ENCODE data around the gene HAND2. TPM values are rescaled to one million over a fixed set of nuclear protein-coding genes. Genes with fewer than 3 reads are reported as not detected.

HAND2 gene
- total RNA-seq, 1 donor from 2014 or later = 40.3 TPM

DNA sequence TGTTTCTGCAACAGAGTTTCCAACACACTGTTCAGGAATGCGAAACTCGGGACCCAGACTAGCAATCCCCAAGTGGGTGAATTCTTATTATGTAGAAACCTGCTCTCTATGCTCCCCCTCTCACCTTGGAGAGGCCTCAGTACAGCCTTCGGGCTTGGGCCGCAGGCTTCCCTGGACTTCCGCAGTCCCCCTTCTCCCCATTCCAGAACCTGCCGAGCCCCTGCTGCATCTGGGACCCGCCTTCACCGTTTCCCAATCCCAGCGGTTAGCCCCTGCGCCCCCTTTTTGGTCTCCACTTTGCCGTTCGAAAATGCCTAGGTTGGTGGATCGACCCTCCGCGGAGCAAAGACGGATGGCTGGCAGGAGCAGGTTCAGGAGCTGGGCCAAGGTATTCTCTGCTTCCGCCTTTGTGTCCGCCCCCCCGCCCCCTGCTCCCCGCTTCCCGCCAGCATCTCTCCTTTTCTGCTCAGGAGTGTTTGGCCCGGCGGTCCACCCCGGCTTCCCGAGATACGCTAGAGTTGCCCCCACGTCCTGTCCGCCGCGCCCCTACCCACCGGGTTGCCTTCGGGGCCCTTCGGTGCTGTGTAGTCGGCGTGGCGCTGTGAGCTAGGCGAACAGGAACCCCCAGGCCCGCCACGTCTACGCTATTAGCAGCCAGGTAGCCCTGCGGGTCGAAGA lies 11.5 kb downstream of the HAND2 start:
- Mint-ChIP-seq H3K9me3 (no peaks in the 10 kb centered on the region), H3K27me3 (peaks cover 96% of the 10 kb centered on the region), H3K4me3 (peak overlapping the region; percentile 87), H3K27ac (peak overlapping the region; percentile 97), H3K36me3 (peaks cover 8% of the 10 kb centered on the region), H3K4me1 (ENCODE audit: unreplicated experiment) (peaks cover 36% of the 10 kb centered on the region)
- DNase-seq (ENCODE audit: extremely low spot score, unreplicated experiment) = no peak
- TF ChIP-seq, protein P1, sequence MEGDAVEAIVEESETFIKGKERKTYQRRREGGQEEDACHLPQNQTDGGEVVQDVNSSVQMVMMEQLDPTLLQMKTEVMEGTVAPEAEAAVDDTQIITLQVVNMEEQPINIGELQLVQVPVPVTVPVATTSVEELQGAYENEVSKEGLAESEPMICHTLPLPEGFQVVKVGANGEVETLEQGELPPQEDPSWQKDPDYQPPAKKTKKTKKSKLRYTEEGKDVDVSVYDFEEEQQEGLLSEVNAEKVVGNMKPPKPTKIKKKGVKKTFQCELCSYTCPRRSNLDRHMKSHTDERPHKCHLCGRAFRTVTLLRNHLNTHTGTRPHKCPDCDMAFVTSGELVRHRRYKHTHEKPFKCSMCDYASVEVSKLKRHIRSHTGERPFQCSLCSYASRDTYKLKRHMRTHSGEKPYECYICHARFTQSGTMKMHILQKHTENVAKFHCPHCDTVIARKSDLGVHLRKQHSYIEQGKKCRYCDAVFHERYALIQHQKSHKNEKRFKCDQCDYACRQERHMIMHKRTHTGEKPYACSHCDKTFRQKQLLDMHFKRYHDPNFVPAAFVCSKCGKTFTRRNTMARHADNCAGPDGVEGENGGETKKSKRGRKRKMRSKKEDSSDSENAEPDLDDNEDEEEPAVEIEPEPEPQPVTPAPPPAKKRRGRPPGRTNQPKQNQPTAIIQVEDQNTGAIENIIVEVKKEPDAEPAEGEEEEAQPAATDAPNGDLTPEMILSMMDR (conservative IDR thresholded peaks at IDR 0.05) = no peak

- H3K4me1 Mint-ChIP-seq (ENCODE audit: unreplicated experiment) = peaks cover 33% of the 10 kb centered on the region
- no peaks in the 10 kb centered on the region for H3K9me3 Mint-ChIP-seq
- peak overlapping the region; percentile 97 for H3K27ac Mint-ChIP-seq
- peaks cover 8% of the 10 kb centered on the region for H3K36me3 Mint-ChIP-seq
- no peak for DNase-seq (ENCODE audit: extremely low spot score, unreplicated experiment)
- TF ChIP-seq, protein P1 (conservative IDR thresholded peaks at IDR 0.05) = no peak
- peak overlapping the region; percentile 91 for H3K4me3 Mint-ChIP-seq
- peaks cover 97% of the 10 kb centered on the region for H3K27me3 Mint-ChIP-seq
Observed at GRCh38 chr4:173517781-173518424, 12.1 kb downstream of the HAND2 start.

GRCh38 chr4:173516621-173517524 lies 13.2 kb downstream of the HAND2 start:
- peak overlapping the region; percentile 91 for H3K4me3 Mint-ChIP-seq
- peaks cover 8% of the 10 kb centered on the region for H3K36me3 Mint-ChIP-seq
- H3K27ac Mint-ChIP-seq = peak overlapping the region; percentile 97
- peaks cover 33% of the 10 kb centered on the region for H3K4me1 Mint-ChIP-seq (ENCODE audit: unreplicated experiment)
- peaks cover 97% of the 10 kb centered on the region for H3K27me3 Mint-ChIP-seq
- DNase-seq (ENCODE audit: extremely low spot score, unreplicated experiment) = no peak
- H3K9me3 Mint-ChIP-seq = no peaks in the 10 kb centered on the region
- TF ChIP-seq, protein P1 (conservative IDR thresholded peaks at IDR 0.05) = peak; percentile 15

GRCh38 chr4:173515458-173515857 lies 14.6 kb downstream of the HAND2 start:
- peaks cover 96% of the 10 kb centered on the region for H3K27me3 Mint-ChIP-seq
- H3K9me3 Mint-ChIP-seq = no peaks in the 10 kb centered on the region
- peak overlapping the region; percentile 67 for H3K27ac Mint-ChIP-seq
- TF ChIP-seq, protein P1 (conservative IDR thresholded peaks at IDR 0.05) = no peak
- peaks cover 28% of the 10 kb centered on the region for H3K4me1 Mint-ChIP-seq (ENCODE audit: unreplicated experiment)
- DNase-seq (ENCODE audit: extremely low spot score, unreplicated experiment) = no peak
- peaks cover 13% of the 10 kb centered on the region for H3K36me3 Mint-ChIP-seq
- peak overlapping the region; percentile 46 for H3K4me3 Mint-ChIP-seq

GRCh38 chr4:173514641-173515217 lies 15.3 kb downstream of the HAND2 start:
- peaks cover 24% of the 10 kb centered on the region for H3K4me1 Mint-ChIP-seq (ENCODE audit: unreplicated experiment)
- H3K27me3 Mint-ChIP-seq = peaks cover 96% of the 10 kb centered on the region
- peaks cover 13% of the 10 kb centered on the region for H3K36me3 Mint-ChIP-seq
- H3K27ac Mint-ChIP-seq = peak overlapping the region; percentile 55
- no peak for DNase-seq (ENCODE audit: extremely low spot score, unreplicated experiment)
- H3K4me3 Mint-ChIP-seq = peak overlapping the region; percentile 33
- TF ChIP-seq, protein P1 (conservative IDR thresholded peaks at IDR 0.05) = no peak
- H3K9me3 Mint-ChIP-seq = no peaks in the 10 kb centered on the region

Measured in type B pancreatic cell (in vitro differentiated cells).